HG02852 (cell line): ENCODE results near the gene GAS2L2.
"Not testable (repeated sequence)": the region's sequence is repeated elsewhere in the genome, so short reads cannot be mapped to it uniquely, and the experiment has no call there.

Source experiments
- ATAC-seq: cut with Tn5 transposase; IDR thresholded peaks from one replicate; pipeline ENCODE4 v1.9.1; 2021; ENCODE audit warnings: mild to moderate bottlenecking, moderate library complexity; ENCODE audit not compliant: unreplicated experiment

GAS2L2 gene

GRCh38 chr17:35730400-35731005 lies 22.5 kb downstream of the GAS2L2 start:
- no peak for ATAC-seq

DNA sequence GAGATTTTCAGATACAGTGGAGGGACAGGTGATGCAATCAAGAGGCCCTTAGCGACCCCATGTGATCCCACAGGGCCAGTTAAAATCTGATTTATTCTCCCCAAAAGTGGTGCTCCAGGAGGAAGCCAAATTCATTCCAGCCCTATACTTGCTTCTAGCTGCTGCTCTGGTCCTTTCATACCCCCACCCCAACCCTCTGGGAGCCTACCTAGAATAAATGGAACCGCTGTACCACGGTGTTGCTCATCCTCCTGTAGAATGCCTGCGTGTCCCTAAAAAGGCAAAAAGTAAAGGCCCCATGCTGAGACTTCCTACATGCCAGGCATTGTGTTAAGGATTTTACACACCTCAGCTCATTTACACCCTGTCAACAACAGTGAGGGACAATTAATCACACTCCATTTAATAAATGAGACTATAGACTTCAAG lies 23.6 kb downstream of the GAS2L2 start:
- ATAC-seq, result no peak

DNA sequence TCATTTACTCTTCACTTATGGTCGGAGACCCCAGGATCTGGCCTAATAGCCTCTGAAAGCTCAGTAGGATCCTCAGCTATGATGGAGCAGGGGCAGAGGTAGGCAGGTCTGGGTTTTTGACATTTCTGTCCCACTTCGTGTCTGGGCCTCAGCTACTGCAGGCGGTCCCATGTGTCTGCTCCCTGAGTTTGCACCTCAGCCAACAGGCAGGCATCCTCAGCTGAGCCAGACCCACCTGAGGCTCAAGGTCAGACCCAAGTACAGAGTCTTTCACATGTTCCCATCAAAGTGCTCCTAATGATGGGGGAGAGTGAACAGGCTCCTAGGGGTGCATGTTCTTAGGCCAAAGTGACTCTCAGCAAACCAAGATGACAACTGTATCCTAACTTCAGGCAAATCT lies 24.5 kb downstream of the GAS2L2 start:
- ATAC-seq, result no peak

- no peak for ATAC-seq
These were observed 25.4 kb downstream of the GAS2L2 start for GRCh38 chr17:35727635-35728034.

DNA sequence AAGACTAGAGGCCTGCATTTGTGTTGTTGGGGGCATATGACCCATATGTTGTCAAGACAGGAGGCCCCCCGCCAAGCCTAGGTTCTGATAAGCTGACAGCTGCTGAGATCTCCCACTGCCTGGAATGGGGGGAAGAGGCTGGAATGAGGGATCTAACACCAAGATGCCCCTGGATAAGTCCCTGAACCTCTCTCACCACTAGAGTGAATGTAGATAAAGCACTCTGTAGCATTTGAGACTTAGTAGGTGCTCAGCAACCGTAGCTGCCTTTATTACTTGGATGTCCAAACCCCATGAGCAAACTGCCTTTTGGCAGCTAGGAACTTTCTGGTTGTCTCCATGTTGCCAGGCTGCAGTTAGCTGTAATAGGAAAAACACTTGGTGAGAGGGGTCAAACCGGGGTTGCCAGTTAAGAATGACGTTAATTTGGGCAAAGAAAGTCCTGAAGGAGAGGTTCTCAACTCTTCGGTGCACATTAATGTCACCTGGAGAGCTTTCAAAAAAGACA lies 26.0 kb downstream of the GAS2L2 start:
- ATAC-seq, result no peak

DNA sequence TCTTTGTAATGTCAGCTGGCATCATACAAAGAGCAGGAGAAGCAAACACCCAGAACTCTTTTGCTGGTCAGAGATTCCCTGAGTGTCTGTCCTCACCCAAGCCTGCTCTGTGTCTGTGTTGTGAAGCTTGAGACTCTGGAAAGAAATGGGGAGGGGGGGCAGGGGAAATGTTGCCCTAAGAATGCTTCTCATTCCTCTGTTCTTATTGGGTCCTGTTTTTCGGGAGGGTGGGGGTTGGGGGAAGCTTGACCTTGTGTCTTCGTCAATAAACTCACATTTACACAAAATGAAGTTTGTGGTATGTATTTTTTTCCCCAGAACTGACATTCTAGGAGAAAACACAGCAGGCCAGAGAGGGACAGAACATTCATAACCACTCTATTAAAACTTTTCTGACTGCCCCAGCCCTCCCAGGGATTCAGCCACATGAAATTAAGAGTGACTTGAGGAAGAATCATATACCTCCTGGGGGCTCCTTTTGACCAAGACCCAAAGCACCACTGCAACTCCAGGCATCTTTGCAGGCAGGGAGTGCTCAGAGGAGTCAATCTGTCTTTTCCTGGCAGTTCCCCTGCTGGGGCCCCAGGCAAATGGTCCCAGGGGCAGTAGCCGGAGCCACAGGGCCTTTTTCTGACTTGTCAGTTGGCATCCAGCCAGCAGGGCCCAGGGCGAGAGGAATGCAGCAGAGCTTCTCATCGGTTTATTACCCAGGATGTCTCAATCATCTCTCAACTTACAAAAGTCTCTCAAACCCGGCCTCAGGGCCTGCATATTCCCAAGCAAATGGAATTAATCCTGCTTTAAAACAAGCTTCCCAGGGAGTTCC lies 26.7 kb downstream of the GAS2L2 start:
- ATAC-seq, result no peak

DNA sequence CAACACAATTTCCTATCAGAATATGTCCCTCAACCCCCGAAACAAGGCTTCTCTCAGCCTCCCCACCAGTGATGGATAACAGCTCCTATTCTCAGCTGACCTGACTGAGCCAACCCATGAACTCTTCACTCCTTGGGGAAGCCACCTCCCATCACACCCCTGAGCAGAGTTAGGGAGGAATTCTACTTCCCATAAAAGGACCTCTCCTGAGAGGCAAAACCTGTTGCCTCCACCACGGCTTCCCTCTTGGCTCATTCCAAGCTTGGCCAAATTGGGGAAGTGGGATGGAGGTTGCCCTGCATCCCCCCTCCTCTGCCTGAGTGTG lies 27.3 kb downstream of the GAS2L2 start:
- no peak for ATAC-seq

- ATAC-seq, result no peak
These were observed 28.0 kb downstream of the GAS2L2 start for GRCh38 chr17:35725058-35725457.

- ATAC-seq, result no peak
These were observed 29.3 kb downstream of the GAS2L2 start for GRCh38 chr17:35723735-35724134.

DNA sequence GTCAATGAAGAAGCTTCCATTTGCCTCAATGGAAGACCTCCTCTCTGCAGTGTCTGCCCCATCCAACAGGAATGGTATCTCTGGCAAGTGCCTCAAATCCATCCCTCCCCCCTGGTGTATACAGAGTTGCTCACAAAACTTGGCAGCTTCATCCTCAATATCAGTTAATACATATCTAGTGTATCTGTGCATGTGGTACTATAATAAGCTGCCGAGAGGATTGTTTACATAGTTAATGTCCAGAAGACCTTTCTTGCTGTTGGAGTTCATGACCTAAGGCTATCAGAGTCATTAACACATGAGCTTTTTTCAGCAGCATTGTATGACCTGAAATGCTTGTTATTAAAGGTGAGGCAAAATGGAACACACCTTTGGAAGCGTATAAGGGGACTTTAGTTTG lies 35.6 kb downstream of the GAS2L2 start:
- no peak for ATAC-seq

- ATAC-seq, result no peak
These were observed 36.1 kb downstream of the GAS2L2 start for GRCh38 chr17:35716897-35717465.

DNA sequence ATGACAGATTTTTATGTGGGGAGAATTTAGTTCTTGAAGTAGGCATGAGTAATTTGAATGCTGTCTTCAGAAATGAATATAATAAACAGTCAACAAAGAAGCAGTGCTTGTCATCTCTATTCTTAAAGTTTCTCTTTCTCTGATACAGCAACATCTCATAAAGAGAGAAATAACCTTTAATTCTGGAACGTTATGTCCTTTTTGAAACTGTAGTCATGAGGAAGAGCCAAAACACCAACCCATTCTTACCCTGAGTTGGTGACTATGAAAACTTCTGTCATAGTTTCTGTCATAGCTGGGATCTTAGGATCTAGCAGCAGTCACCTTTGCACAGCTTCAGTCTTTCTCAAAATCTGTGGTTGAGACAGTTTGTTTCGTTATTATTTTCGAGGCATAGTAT lies 36.9 kb downstream of the GAS2L2 start:
- no peak for ATAC-seq

GRCh38 chr17:35715416-35715815 lies 37.6 kb downstream of the GAS2L2 start:
- no peak for ATAC-seq

DNA sequence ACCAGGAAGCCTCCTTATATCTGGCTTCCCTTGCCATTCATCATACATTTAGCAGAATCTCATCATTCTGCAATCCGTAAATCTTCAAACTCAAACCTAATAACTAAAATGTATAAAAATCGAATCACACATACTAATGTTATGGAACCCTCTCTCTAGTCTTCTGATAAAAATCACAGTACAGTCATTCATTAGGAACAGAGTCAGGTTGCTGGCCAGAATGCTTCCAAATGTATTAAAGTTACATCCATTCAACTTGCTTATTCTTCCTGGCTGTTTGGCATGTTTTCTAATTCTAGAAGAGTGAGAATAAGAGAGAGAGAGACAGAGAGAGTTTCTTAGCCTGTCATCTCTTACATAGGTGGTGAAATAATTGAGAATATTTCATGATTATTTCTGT lies 38.1 kb downstream of the GAS2L2 start:
- ATAC-seq, result no peak

GRCh38 chr17:35713069-35713728 lies 39.8 kb downstream of the GAS2L2 start:
- ATAC-seq, result no peak

DNA sequence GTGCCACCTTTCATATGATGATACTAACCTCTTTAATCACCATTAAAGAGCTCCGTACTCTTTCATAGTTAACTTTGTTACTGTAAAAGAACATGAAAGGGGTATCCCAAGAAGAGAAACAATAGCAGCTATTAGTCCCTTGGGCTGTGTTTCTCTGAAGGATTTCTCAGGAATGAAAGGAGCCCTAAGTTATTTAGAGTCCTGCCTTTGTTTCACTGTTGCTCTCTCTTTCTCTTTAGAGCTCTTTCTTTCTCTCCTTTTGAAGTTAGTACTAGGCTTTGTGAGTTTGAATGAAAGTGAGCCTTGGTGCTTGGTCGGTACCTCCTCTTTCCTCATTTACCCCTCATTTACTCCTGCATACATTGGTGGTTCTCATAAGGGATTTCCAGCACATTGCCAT lies 42.1 kb downstream of the GAS2L2 start:
- ATAC-seq, result no peak

DNA sequence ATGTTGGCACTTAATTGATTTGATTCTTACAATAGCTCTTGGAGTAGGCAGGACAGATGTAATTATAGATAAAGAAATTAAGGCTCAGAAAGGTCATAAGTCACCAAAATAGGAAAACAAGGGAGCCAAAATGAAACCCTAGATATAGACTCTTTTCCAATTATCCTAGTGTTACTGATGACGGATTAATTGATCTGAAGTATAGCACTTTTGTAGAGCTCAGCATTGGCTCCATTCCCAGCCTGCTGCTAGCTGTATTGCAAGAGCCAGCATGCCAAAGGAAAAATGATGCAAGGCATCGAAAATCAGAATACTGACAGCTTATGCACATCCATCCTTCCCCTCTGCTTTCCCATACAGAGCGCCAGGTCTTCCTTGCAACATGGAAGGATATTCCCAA lies 43.2 kb downstream of the GAS2L2 start:
- no peak for ATAC-seq

GRCh38 chr17:35708951-35709350 lies 44.1 kb downstream of the GAS2L2 start:
- ATAC-seq, result no peak

- ATAC-seq, result no peak
These were observed 44.9 kb downstream of the GAS2L2 start for GRCh38 chr17:35708149-35708548.

DNA sequence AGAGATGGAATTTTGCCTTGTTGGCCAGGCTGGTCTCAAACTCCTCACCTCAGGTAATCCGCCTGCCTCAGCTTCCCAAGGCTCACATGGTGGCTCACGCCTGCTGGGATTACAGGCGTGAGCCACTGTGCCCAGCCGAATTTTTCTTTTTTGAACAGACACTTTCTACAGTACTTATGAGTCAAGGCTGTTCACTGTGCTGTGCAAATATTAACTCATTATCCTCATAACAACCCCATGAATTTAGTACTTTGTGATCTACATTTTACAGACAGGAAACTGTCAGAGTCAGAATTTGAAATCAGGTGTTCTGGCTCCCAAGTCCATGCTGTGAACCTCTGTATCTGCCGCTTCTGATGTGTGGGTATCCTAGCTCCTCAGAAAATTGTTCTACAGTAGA lies 47.3 kb downstream of the GAS2L2 start:
- no peak for ATAC-seq

DNA sequence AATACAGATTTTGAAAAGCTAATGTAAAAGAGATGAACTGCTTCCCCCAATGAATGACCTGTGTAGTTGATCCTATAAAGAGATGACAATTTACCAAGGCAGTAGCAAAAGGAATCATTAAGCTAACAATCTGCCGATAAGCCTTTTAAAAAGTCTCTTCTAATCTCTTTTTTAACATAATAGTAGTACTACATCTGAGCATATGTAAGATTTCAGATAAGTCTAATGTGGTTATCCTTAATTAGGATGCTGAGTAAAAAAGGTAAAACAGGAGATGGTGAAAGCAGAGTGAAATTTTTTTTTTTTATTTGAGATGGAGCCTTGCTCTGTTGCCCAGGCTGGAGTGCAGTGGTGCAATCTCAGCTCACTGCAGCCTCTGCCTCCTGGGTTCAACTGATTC lies 47.8 kb downstream of the GAS2L2 start:
- no peak for ATAC-seq

DNA sequence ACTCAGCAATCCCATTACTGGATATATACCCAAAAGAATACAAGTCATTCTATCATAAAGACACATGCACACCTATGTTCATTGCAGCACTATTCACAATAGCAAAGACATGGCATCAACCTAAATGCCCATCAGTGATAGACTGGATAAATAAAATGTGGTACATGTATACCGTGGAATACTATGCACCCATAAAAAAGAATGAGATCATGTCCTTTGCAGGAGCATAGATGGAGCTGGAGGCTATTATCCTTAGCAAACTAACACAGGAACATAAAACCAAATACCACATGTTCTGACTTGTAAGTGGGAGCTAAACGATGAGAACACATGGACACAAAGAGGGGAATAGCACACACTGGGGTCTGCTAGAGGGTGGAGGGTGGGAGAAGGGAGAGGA lies 49.7 kb downstream of the GAS2L2 start:
- not testable (repeated sequence) for ATAC-seq
